ENCODE results near the gene KRTAP5-11. TPM values are rescaled to one million over a fixed set of nuclear protein-coding genes. Genes with fewer than 3 reads are reported as not detected.
"Not testable (repeated sequence)": the region's sequence is repeated elsewhere in the genome, so short reads cannot be mapped to it uniquely, and the experiment has no call there.

Gene KRTAP5-11
- total RNA-seq, 1 experiment from 2014 or later, result not detected

GRCh38 chr11:71588822-71589545, 6.3 kb upstream of the KRTAP5-11 start:
- H3K27ac Mint-ChIP-seq (ENCODE audit: low read depth, unreplicated experiment); H3K4me3 Mint-ChIP-seq (ENCODE audit: unreplicated experiment); CTCF ChIA-PET; POLR2A ChIA-PET; H3K36me3 Mint-ChIP-seq (ENCODE audit: insufficient read depth, unreplicated experiment); BruUV-seq (replicated peaks); H3K9me3 Mint-ChIP-seq (ENCODE audit: unreplicated experiment); H3K4me1 Mint-ChIP-seq (ENCODE audit: insufficient read depth, unreplicated experiment); intact Hi-C loops (cut with micrococcal nuclease): not testable (repeated sequence)
- H3K27me3 Mint-ChIP-seq (ENCODE audit: insufficient read depth, unreplicated experiment), result peaks cover 22% of the 10 kb centered on the region
- peak; percentile 45 for DNase-seq (ENCODE audit: unreplicated experiment)
- peak; percentile 17 for TF ChIP-seq CTCF (IDR thresholded peaks at IDR 0.05; ENCODE audit: unreplicated experiment)

- H3K4me3 Mint-ChIP-seq (ENCODE audit: unreplicated experiment); POLR2A ChIA-PET; H3K4me1 Mint-ChIP-seq (ENCODE audit: insufficient read depth, unreplicated experiment); BruUV-seq (replicated peaks); DNase-seq (ENCODE audit: unreplicated experiment); H3K36me3 Mint-ChIP-seq (ENCODE audit: insufficient read depth, unreplicated experiment); H3K27ac Mint-ChIP-seq (ENCODE audit: low read depth, unreplicated experiment); intact Hi-C loops (cut with micrococcal nuclease); H3K9me3 Mint-ChIP-seq (ENCODE audit: unreplicated experiment); CTCF ChIA-PET: not testable (repeated sequence)
- H3K27me3 Mint-ChIP-seq (ENCODE audit: insufficient read depth, unreplicated experiment), result peaks cover 15% of the 10 kb centered on the region
Measured at GRCh38 chr11:71588314-71588713, 5.6 kb upstream of the KRTAP5-11 start.

GRCh38 chr11:71585673-71586072, 3.0 kb upstream of the KRTAP5-11 start:
- H3K27me3 Mint-ChIP-seq (ENCODE audit: insufficient read depth, unreplicated experiment); H3K4me3 Mint-ChIP-seq (ENCODE audit: unreplicated experiment); H3K36me3 Mint-ChIP-seq (ENCODE audit: insufficient read depth, unreplicated experiment); CTCF ChIA-PET; BruUV-seq (replicated peaks); intact Hi-C loops (cut with micrococcal nuclease); H3K9me3 Mint-ChIP-seq (ENCODE audit: unreplicated experiment); H3K4me1 Mint-ChIP-seq (ENCODE audit: insufficient read depth, unreplicated experiment); DNase-seq (ENCODE audit: unreplicated experiment); H3K27ac Mint-ChIP-seq (ENCODE audit: low read depth, unreplicated experiment); POLR2A ChIA-PET: not testable (repeated sequence)

GRCh38 chr11:71582969-71583368, 294 bp upstream of the KRTAP5-11 start:
- H3K9me3 Mint-ChIP-seq (ENCODE audit: unreplicated experiment); POLR2A ChIA-PET; H3K4me3 Mint-ChIP-seq (ENCODE audit: unreplicated experiment); H3K36me3 Mint-ChIP-seq (ENCODE audit: insufficient read depth, unreplicated experiment); BruUV-seq (replicated peaks); DNase-seq (ENCODE audit: unreplicated experiment); H3K27ac Mint-ChIP-seq (ENCODE audit: low read depth, unreplicated experiment); H3K27me3 Mint-ChIP-seq (ENCODE audit: insufficient read depth, unreplicated experiment); intact Hi-C loops (cut with micrococcal nuclease); H3K4me1 Mint-ChIP-seq (ENCODE audit: insufficient read depth, unreplicated experiment): not testable (repeated sequence)
- CTCF ChIA-PET, result interaction anchor here (0.6 kb wide), 1 partner anchor 458 kb away, joined by 3 read pairs; no protein-coding TSS in a partner anchor

GRCh38 chr11:71581826-71582225, 849 bp downstream of the KRTAP5-11 start:
- no peaks in the 10 kb centered on the region for H3K36me3 Mint-ChIP-seq (ENCODE audit: insufficient read depth, unreplicated experiment)
- ChIA-PET POLR2A (no interaction called here), CTCF (interaction anchor here (0.6 kb wide), 2 partner anchors 77 to 202 kb away, joined by 3 read pairs; no protein-coding TSS in a partner anchor)
- TF ChIP-seq CTCF (IDR thresholded peaks at IDR 0.05; ENCODE audit: unreplicated experiment), result no peak
- H3K4me3 Mint-ChIP-seq (ENCODE audit: unreplicated experiment), result no peak overlapping the region
- no peak overlapping the region for H3K27ac Mint-ChIP-seq (ENCODE audit: low read depth, unreplicated experiment)
- H3K4me1 Mint-ChIP-seq (ENCODE audit: insufficient read depth, unreplicated experiment), result no peaks in the 10 kb centered on the region
- BruUV-seq (replicated peaks), result no TSS peak
- intact Hi-C loops (cut with micrococcal nuclease), result no loop called here
- no peaks in the 10 kb centered on the region for H3K27me3 Mint-ChIP-seq (ENCODE audit: insufficient read depth, unreplicated experiment)
- DNase-seq (ENCODE audit: unreplicated experiment), result no peak
- H3K9me3 Mint-ChIP-seq (ENCODE audit: unreplicated experiment), result no peaks in the 10 kb centered on the region

All from MCF 10A (cell line).